Left ventricle myocardium superior (tissue), 1 donor: ENCODE results near the gene AKT1S1. TPM values are rescaled to one million over a fixed set of nuclear protein-coding genes. Genes with fewer than 3 reads are reported as not detected.

ENCODE experiments used
- ATAC-seq: fragments of 200-7000 bp; cut with Tn5 transposase; one replicate; pipeline ENCODE4 v1.9.1; 2020; ENCODE audit warnings: mild to moderate bottlenecking, moderate library complexity
- DNase-seq: peaks from one replicate; pipeline ENCODE4 v3.0.0-alpha.2; 2020
- intact Hi-C: fragments of 100-400 bp; cut with micrococcal nuclease; formaldehyde crosslinking; loops from one replicate; pipeline ENCODE4 v1.11.0; 2022
- total RNA-seq: library from RNA; stranded (reverse); fragmentation: NEBNext Ultra II Directional; extraction: Animal tissue kit (Norgen Biotek cat#: 25700); gene quantifications from one replicate; pipeline ENCODE4 v1.2.1, GENCODE V29; 2021
- donor health status: DM: no; HTN: yes; CAD: no; lungs with severe emphysema.

AKT1S1 gene
- total RNA-seq, 1 donor from 2014 or later = 41.2 TPM

DNA sequence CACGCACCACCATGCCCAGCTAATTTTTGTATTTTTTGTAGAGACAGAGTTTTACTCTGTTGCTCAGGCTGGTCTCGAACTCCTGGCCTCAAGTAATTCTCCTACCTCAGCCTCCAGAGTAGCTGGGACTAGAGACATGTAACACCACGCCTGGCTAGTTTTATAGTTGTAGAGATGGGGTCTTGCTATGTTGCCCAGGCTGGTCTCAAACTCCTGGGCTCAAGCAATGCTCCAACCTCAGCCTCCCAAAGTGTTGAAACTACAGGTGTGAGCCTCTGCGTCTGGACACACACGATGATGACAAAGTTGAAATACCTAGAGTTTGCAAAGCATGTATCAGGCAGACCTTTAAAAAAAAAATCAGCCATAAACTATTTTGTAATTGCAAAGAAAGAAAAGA, 30.7 kb downstream of the AKT1S1 start:
- DNase-seq (no peak), ATAC-seq (no peak)
- intact Hi-C loops = no loop called here

DNA sequence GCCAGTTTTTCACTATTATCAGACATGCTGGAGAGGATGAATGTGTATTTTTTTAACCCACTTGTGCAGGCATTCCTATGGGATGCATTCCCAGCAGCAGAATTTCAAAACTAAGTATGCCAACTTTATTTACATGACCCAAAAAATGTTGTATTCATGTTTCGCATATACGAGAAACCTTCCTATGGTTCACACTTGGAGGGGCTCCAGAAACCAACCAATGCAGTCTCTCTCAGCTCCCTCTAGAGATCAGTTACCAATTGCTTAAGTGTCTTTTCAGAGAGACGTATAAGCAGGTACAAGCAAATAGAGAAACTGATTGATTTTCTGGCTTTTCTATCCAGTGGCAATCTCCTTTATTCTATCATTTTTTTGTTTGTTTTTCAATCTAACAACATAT, 31.7 kb downstream of the AKT1S1 start:
- intact Hi-C loops = no loop called here
- ATAC-seq (no peak), DNase-seq (no peak)

DNA sequence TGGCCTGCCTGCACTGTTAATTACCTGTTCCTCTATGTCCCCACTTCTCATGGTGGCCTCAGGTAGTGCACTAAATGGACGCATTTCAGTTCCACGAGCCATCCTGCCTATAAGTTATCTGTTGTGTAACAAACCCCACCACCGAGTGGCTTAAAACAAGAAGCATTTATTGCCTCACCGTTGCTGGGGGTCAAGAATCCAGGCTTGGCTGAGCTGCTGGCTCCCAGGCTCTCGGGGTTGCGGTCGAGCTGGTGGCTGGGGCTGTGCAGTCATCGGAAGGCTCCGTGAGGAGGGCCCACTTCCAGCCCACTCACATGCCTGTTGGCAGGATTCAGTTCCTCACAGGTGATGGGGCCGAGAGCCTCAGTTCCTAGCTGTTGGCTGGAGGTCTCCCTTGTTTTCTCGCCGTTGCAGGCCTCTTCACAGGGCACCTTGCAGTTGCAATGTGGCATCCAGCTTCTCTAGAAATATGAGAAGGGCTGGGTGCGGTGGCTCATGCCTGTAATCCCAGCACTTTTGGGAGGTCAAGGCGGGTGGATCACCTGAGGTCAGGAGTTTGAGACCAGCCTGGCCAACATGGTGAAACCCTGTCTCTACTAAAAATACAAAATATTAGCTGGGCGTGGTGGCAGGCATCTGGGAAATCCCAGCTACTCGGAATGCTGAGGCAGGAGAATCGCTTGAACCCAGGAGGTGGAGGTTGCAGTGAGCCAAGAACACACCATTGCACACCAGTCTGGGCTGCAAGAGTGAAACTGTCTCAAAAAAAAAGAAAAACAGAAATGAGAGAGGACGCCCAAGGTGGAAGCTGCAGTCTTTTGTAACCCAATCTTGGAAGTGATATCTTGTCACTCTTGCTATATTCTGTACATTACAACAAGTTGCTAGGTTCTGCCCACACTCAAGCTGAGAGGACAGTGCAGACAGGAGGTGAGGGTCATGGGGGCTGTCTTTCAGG, 32.7 kb downstream of the AKT1S1 start:
- intact Hi-C loops = no loop called here
- no peak for ATAC-seq
- DNase-seq = no peak

DNA sequence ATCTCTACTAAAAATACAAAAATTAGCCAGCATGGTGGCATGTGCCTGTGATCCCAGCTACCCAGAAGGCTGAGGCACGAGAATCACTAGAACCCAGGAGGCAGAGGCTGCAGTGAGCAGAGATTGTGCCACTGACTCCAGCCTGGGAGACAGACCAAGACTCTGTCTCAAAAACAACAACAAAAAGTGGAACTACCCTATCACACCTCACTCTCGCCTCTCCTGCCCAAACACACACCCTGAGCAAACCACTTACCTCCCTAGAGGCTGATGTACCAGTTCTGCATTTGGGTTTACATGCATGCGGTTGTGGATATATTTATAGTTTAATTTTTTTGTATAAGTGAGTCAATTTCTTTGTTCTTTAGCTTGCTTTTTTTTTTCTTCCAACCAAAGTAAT, 33.9 kb downstream of the AKT1S1 start:
- ATAC-seq = no peak
- no peak for DNase-seq
- intact Hi-C loops = no loop called here

DNA sequence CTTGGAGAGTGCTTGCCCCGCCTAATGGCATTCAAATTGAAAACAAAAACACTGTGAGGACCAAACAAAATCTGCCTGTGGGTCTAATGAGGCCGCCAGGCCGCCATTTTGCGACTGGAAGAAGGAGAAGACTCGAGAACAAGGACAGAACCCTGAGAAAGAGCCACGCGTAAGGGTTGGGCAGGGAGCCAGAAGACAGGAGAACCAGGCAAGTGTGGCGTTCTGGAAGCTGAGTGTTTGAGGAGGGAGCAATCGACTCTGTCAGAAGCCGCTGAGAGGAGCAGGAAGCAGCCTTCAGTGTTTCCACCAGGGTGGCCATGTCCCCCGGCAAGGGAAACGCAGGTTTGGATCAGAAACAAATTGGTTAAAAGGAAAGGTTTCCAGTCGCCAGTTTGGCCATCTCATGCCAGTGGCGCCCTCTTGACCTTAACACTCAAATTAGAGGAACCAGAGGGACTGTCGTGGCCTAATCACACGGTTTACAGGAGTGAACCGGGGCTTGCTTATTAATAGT, 36.4 kb downstream of the AKT1S1 start:
- DNase-seq = no peak
- ATAC-seq = no peak
- intact Hi-C loops = no loop called here

DNA sequence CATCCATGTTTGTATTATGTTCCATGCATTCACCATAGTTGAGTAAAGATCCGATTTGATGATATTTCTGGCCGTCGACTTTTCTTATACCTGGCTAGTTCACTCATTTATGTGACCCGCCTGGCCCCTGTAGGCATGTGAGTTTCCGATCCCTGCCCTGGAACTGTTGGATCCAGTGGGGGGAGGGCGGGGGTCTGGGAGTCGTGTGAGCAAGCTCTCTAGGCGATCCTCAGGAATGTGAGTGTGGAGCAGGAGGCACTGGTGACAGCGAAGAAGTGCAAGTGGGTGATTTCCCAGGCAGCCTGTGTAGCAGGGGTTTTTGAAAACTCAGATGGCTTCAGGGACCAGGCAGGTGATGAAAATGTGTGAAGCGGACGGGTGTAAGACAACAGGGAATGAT, 36.8 kb downstream of the AKT1S1 start:
- intact Hi-C loops = no loop called here
- ATAC-seq = no peak
- no peak for DNase-seq

DNA sequence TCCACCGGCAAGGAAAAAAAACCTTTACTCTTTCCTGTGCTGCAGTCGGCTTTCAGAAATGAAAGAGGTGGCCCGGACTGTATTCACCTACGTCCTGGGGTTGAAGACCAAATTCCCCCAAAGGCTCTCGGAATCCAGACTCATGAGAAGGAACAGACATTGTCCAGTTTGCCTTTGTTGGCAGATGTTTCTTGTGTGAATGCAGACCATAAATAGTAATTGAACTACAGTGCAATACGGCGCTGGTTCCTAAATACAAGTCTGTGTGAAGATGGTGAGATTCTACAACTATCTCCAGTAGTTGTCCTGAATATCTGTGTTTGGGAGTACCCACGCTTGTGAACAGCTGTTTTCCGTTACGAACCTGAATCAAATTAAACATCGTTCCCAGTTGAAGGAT, 37.4 kb downstream of the AKT1S1 start:
- DNase-seq (no peak), ATAC-seq (no peak)
- intact Hi-C loops = no loop called here

DNA sequence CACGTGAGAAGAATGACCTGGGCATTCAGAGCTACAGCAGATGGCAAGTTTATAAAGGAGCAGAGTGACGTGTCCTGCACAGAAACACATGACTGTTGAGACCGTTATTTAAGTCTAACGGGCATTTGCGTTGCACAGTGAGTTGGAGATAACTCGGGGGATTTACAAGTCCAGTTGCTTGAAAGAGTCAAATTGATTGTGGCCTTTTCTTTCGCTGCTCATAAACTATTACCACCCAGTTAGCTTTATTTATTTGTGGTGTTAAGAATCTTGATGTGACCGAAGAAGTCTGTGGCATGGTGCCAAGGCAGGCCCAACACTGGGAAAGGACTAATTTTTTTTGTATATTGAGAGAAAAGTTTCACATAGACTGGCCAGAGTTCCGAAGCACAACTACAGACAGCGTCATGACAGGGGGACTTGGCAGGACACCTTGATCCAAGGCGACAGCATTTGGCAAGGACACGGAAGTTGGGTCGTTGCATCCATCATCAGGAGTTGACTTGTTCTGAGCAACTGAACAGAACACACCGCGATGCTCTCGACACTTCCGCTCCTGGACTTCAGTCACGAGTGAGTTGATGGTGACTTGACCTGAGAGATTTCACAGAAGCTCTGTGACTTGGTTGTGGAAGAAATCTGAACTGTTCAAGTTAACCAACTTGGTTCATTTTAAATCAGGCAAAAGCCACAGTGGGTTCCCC, 38.1 kb downstream of the AKT1S1 start:
- ATAC-seq (peak; percentile 42), DNase-seq (no peak)
- intact Hi-C loops = no loop called here

DNA sequence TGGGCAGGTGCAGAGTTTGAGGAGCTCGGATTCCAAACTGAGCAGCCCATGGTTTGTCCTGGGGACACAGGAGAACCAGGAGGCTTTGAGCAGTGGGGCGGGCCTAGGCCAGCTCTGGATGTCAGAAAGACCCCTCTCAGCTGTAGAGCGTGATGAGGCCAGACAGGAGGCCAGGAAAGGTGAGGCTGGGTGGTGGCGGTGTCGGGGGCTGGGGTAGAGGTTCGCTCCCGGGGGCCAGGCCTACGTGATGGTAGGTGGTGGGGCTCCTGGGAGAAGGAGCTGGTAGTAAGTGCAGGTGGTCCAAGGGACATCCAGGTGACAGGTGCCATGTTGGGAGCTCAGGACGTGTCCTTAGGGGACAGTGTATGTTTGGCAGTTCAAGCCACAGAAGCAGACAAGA, 39.7 kb downstream of the AKT1S1 start:
- no peak for ATAC-seq
- DNase-seq = no peak
- intact Hi-C loops = no loop called here

DNA sequence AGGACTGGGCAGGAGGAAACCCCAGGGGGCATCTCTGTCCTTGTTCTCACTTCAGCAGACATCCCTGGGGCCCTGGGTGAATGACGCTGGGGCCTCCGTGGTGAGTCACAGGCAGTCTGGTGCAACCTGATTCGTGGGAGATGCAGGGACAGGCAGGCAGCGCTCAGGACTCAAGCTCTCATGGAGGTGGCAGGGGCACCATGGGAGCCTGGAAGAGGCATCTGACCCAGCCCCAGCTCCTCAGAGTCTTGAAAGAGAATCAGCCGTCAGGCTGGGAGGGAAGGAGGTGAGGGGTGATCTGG, 40.2 kb downstream of the AKT1S1 start:
- ATAC-seq (no peak), DNase-seq (no peak)
- intact Hi-C loops = no loop called here

DNA sequence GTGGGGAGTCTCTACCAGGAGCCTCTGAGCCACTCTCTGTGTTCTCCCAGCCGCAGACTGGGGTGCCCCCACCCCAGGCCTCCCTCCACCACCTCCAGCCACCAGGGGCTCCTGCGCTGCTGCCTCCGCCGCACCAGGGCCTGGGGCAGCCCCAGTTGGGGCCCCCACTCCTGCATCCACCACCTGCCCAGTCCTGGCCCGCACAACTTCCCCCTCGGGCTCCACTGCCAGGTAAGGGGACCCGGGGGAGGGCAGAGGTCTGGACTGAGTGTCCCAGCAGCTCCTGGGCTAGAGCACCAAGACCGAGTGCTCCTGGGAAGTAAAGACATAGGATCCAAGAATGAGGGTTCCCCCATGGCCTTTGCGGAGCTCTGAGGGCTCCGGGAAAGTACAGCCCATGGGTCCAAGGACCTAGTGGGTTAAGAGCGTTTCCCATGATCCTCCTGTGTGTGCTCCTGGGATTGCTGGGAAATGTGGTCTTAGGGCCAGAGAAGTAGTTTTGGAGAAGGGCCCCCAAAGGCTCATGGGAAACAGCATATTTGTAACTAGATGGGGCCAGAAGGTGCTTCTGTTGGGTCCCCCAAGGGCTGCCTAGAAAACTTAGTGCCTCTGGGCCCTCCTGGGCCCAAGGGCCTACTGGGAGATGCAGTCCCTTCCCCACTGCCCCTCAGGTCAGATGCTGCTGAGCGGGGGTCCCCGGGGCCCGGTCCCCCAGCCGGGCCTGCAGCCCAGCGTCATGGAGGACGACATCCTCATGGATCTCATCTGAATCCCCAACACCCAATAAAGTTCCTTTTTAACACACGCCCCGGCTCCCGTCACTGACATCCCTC, 40.8 kb downstream of the AKT1S1 start:
- intact Hi-C loops = no loop called here
- ATAC-seq (no peak), DNase-seq (no peak)

DNA sequence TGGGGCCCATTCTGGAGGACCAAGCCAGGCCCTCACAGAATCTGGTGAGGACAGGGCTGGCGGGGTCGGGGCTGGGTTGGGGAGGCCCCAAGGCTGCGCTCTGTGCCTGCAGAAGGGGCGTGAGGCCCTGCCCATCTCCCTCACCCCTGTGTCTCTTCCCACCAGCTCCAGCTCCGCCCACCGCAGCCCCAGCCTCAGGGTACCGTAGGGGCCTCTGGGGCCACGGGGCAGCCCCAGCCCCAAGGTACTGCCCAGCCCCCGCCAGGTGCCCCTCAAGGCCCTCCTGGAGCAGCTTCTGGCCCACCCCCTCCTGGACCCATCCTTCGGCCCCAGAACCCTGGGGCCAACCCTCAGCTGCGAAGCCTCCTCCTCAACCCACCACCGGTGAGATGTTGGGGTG, 41.6 kb downstream of the AKT1S1 start:
- DNase-seq (no peak), ATAC-seq (no peak)
- intact Hi-C loops = no loop called here

DNA sequence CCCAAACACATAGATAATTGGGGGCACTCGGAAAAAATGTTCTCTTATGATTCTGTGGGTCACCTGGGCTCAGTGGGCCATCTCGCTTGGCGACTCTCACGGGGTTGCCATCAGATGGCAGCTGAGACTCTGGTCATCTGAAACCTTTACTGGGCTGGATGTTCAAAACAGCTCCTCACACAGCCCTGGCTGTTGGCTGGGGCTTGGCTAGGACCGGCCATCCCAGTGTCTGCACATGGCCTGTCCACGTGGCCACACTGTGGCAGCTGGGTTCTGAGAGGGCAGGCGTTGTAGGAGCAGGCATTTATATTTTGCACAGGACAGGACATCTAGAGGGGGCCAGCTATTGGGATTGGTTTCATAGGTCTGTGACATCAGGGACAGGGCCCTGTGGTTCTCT, 43.6 kb downstream of the AKT1S1 start:
- DNase-seq = no peak
- intact Hi-C loops = no loop called here
- ATAC-seq = no peak

DNA sequence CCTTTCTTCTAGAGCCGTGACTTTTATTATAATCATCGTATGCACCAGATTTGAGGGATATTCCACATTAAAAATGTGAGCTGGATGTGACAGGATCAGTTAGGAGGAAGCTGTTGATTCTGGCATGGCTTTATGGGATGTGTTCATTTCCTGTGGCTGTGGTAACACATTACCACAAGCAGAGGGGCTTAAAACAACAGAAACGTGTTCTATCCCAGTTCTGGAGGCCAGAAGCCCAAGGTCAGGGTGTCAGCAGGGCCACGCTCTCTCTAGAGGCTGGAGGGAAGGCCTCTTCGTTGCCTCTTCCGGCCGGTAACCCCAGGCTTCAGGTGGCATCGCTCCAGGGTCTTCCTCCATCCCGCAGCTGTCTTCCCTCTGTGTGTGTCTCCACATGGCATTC, 44.6 kb downstream of the AKT1S1 start:
- intact Hi-C loops = no loop called here
- DNase-seq (no peak), ATAC-seq (no peak)

DNA sequence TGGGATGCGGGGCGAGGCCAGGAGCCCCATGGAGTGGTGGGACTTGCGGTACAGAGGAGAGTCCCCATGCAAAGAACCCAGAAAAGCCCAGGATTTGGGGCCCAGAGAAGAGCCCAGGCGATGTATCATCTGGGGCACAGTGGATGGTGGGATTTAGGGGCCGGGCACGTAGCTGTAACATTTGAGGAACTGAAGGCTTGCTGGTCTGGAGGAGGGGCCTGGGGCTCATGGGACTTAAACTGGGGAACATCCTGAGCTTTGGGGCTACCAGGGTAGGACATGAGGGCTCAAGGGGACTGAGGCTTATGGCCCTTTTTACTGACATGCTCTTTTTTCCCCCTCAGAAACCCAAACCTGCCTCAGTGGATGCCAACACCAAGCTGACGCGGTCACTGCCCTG, 45.6 kb downstream of the AKT1S1 start:
- intact Hi-C loops = no loop called here
- ATAC-seq (no peak), DNase-seq (no peak)

DNA sequence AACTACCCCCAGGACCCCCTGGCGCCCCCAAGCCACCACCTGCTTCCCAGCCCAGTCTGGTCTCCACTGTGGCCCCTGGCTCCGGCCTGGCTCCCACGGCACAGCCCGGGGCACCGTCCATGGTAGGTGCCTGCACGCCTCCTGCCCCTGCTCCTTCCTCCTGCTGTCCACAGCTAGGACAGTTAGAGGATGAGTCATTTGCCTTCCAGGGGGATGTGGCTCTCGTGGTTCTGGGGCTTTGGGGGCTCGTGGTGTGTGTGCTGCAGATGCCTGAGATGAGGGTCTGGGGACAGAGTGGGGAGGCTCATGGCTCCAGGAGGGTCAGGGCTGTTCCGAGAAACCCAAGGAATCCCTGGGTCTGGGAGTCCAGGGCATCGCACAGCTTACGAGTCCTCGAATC, 46.4 kb downstream of the AKT1S1 start:
- no peak for DNase-seq
- intact Hi-C loops = no loop called here
- no peak for ATAC-seq

DNA sequence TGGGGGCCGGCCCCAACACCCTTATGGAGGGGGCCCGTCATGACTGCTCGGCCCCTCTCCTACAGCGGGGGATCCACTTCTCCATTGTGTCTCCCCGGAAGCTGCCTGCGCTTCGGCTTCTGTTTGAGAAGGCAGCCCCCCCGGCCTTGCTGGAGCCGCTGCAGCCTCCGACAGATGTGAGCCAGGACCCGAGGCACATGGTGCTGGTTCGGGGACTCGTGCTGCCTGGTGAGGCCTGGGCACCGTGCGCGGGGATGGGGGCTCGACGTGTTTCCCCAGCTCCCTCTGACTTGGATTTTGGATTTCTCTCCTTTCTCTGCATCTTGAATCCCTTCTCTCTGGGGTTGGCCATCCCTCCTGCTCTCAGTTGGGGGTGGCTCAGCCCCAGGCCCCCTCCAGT, 47.4 kb downstream of the AKT1S1 start:
- DNase-seq = no peak
- intact Hi-C loops = no loop called here
- no peak for ATAC-seq

DNA sequence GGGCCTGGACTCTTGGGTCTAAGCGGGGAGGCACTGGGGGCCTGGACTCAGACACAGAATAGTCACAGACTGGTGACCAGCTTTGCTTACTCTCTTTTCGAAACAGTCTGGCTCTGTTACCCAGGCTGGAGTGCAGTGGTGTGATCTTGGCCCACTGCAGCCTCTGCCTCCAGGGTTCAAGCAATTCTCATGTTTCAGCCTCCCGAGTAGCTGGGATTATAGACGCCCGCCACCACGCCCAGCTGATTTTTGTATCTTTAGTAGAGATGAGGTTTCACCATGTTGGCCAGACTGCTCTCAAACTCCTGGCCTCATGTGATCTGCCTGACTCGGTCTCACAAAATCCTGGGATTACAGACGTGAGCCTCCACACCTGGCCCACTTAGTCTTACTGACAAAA, 48.0 kb downstream of the AKT1S1 start:
- ATAC-seq (no peak), DNase-seq (no peak)
- intact Hi-C loops = no loop called here

DNA sequence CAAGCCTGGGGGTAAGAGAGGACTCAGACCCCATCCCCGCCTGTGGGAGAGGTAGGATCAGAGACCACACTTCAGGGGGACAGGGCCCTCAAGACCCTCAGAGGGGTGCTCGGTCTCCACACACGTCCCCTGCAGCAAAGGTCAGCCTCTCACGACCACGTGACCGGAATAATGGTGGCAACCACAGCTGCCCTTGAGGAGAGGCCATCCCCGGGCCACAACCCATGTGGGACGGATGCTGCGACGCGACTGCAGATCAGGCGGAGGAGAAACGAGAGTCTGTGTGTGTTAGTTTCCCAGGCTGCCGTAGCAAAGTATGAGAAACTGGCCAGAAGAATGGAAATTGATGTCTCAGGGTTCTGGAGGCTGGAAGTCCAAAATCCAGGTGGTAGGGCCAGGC, 50.1 kb downstream of the AKT1S1 start:
- intact Hi-C loops = no loop called here

DNA sequence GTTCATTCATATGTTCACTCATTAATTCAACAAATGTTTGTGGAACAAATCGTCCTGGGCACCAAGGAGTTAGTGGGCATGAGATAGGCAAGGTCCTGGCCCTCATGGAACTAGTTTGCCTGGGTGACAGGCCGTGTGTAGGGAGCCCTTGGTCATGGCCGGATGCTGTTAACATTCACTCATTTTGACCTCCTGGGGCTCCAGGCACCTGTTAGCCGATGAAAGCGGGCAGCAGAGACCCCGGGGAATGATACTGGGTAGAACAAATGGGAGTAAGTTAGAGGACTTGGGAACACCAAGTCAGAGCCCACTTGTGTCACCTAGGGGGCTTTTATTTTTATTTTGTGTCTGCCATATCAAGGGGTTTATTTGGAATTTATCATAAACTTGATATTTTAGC, 52.5 kb downstream of the AKT1S1 start:
- no peak for DNase-seq
- ATAC-seq = no peak
- intact Hi-C loops = no loop called here

More for the DNA sequence above, 50.1 kb downstream of the AKT1S1 start:
- ATAC-seq = no peak
- no peak for DNase-seq
